Renal pelvis (tissue), 4 donors: ENCODE data around the gene ZNF536. TPM values are rescaled to one million over a fixed set of nuclear protein-coding genes. Genes with fewer than 3 reads are reported as not detected.

Experiments used
- DNase-seq: peaks from one replicate; pipeline ENCODE4 v3.0.0-alpha.2; 2013
- polyA plus RNA-seq, 3 donors: library from polyadenylated mRNA; unstranded; fragments of 120-200 nt; gene quantifications; one replicate each; pipeline ENCODE4 v1.2.1, GENCODE V29; 2013; ENCODE audit not compliant: insufficient read length in 3 of 3

Gene ZNF536
- polyA plus RNA-seq, 3 donors: 2.1 to 3.4 (median 2.8) TPM

DNA sequence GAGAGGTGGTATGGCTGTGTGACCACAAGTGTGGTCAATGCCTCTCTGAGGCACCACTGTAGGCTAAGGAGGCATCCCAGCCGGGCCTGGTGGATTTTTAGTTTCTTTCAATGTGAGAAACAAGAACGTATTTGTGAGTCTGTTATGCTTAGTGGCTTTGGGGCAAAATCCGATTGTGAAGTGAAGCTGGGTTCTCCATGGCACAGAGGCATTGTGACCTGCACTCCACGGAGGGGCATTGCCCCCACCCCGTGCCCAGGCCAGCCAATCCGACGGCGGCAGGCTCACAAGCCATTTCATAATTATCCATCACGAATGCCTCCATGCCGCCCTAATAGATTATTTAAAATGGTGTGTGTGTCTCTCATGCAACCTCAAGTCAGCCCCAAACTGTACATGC lies 151.6 kb downstream of the ZNF536 start:
- DNase-seq: no peak

DNA sequence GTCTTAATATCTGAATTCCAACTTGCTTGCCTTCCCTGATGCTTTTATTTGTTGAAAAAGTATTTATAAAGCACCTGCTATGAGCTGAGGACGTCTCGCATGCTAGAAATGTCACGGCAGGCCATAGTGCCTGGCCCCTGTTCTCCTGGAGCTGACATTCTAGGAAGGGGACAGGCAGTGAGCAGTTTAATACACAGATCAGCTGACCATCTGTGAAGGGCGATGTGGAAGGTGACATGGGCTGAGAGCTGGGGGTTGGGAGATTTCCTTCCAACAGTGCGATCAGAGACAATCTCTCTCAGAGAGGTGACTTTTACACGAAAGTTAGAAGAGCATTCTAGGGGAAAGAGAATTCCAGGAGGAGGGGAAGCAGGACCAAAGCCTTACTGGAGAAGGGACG lies 153.2 kb downstream of the ZNF536 start:
- DNase-seq: no peak

DNA sequence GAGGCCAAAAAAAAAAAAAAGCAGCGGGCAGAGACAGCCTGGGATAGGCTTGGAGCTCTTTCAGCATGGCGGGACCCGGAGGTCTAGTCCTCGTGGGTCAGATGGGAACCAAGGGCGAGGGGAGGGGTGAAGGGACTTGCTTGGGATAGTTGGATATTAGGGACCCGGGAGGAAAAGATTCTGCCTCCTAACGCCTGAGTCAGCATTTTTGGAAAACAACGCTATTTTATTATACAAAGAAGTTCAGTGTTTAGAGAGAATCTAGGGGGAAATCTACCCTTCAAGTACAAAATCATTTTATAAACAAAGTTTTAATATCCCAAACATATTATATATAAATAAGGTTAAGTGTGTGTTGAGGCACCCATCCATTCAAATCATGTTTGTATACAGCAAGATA lies 156.7 kb downstream of the ZNF536 start:
- no peak for DNase-seq

DNA sequence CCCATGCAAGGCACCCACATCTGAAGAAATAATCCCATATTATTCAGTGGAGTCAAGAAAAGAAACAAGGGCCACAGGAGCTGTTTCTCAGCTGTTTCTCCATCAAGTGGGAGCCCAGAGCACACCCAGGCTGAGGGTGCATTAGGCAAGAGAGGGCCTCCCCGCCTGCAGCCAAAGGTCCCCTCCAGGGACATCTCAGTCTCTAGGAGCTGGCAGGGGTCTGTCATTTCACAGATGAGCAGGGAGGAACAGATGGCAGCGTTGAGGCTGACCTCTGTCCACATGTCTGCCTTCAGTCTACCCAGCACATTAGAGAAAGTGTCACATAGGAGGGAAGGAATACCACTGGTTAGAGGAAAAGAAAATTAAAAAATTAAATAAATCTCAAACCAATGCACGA lies 157.7 kb downstream of the ZNF536 start:
- DNase-seq: no peak

DNA sequence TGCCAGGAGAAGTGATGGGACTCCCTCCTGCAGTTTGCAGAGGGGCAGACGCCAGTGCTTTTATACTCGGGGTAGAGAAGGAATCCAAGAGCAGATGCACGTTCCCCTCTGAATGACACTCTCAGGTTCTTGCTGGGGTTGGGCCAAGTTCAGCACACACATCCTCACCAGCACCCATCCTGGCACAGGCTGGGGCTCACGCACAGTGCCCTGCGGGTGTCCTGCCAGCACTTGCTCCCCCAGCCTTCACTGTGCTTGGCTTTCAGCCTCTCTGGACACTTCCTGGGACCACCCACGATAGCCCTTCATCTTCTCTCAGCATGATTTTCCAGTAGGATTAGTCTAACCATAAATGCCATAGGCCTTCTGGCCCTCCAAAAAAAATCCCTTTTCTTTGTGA lies 158.6 kb downstream of the ZNF536 start:
- DNase-seq: peak; percentile 12

DNA sequence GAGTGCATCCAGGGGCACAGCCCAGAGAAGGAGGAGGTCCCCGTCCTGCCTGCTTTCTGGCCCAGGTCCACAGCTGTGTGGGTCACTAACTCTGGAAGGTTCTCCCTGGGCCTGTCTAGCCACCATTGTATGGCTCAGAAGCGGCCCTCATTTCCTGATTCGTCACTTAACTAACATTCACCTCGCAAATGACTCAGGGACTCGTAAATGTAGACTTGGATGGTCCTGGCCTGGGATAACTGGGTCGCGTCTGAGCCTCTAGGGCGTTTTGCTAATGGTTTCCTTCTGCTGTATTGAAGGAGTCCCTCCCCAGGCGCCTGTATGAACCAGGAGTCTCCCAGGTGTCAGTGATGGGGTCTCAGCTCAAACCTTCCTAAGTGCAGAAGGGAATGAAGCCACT lies 162.8 kb downstream of the ZNF536 start:
- DNase-seq: no peak

DNA sequence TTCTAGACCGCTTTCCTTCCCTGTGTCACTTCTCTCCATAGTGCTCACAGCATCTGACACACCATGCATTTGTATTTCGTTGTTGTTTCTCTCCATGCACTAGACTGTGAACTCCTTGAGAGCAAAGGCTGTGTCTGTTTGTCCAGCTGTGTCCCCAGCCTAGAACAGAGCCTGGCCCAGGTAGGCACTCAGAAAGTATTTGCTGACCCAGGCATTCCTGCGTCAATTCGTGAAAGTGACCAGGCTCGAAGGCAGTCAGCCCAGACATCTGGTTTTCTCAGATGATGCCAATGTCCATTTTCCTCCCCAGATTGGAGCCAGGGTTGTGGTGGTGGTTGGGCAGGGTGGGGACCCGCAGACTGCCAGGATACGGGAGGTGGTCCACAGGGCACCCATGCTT lies 164.8 kb downstream of the ZNF536 start:
- DNase-seq: no peak

DNA sequence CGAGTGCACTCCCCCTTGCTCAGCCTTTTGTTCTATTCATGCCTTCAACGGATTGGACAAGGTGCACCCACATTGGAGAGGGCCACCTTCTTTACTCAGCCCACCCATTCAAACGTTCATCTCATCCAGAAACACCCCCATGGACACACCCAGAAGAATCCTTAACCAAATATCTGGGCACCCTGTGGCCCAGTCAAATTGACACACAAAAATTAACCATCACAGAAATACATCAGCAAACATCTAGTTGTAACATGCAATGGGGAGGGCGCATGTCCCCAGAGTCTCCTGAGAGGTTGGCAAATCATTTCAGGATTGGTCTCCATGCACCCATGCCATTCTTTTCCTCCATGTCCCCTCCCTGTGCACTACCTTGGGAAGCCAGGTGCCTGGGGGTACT lies 167.1 kb downstream of the ZNF536 start:
- no peak for DNase-seq

DNA sequence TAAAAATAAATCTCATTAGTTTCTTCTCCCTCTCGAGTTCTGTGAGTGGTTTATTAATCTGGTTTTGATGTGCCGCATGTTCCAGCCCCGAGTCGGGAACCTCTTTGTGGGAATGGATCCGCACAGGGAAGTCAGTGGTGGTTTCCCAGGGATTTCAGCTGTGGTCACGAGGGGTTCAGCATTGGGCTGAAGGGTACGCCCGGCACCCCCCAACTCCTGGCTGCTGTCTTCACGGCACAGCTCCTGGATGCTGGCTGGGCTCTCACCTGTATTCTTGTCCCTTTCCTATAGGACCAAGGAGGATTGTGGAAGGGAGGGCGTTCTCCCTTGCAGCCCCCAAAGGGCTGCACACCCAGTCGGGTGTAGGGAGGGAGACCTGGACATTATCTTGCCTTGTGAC lies 167.8 kb downstream of the ZNF536 start:
- DNase-seq: no peak

DNA sequence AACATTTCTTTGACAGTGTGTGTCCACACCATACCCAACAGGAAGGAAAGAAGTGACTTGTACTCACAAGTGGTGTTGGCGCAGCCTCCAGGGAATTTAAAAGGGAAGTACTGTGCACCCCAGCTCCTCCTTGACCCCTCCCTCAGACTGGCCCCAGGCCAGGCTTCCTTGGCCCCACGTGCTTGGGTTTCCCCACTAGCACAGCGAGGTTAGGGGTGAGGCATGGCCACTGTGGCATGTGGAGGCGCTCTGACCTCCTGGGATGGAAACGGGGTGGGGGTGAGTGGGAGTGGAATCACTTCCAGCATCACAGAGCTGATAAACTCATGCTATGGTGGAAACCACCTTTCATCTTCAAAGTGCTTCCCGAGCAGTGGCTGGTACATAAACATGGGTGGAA lies 168.6 kb downstream of the ZNF536 start:
- DNase-seq: no peak

DNA sequence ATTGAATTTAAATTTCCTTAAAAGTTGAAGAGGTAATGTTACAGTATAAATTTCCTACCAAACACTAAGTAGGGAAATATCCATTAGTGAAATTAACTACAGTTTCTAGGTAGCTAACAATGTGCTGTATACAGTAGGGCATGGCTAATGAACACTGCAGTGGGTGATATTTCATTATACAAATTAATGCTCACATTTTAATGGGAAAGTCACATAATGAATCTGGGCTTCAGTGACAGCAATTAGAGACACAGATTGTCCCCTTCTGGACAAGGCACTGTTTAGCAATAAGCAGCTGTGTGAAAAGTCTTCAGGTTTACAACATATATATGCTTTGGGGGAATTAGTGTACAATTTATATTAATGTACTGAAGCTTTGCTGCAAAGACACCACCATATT lies 169.4 kb downstream of the ZNF536 start:
- no peak for DNase-seq

DNA sequence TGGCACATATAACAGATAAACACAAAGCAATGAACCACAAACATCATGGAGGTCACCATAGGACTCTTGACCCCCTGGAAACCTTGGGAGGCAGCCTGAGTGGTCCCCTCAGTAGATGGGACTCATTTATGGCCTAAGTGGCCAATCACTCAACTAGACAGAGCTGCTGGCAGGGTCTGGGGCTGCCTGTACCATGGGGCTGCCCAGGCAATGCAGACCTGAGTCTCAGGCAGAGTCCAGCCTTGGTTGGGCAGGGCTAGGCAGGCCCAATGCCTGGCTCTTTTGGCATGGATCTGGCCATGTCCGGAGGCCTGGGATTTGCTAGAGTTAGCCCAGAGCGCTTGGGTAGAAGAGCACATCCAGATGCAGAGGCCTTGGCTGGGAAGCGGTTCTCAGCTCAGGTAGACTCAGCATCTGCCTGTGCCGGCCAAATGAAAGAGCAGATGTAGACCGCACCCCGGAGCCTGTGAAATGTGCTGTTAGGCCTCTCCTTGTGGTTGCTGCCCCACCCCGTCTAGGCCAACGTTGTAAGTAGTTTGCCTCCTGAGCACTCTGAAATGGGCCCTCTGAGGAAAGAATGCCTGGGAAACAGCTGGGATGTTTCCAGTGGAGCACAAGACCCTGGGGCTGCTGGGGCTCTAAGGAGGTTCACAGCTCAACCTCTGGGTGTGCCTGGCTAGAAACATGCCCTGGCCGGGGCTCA lies 171.2 kb downstream of the ZNF536 start:
- DNase-seq: no peak

DNA sequence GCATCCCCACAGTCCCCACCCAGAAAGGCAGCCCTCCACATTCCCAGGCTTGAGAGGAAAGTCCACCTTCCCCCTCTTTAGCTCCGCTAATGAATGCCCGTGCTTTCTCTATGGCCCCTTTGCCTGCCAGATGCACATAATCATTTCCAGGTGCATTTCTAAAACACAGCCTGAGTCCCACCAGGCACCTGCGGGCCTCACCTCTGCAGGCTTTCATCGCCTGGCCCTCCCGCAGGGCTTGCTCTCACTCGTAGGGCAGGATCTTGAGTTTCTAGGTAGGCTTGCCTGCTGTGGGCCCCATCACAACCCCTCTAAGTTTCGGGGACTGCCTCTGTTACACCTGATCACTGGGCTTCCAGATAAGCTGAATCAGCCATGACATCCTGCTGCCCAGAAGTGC lies 173.6 kb downstream of the ZNF536 start:
- DNase-seq: no peak

DNA sequence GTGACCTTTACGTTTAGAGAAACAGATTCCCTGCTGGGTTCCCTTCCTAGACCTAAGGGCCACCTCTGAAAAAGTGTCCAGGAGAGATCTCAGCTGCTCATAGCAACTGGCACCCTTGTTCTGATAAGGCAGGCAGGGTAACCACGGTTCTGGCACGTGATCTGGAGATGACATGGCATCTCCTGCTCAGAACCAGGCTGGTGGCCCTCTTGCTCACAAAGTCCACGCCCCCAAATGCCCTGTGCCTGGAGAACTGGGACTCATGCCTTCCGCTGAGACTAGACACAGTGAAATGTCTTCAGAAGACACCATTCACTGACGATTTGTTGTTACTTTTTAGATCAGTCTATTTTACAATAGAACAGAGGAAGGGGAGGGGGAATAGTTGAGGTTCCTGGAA lies 174.1 kb downstream of the ZNF536 start:
- no peak for DNase-seq

DNA sequence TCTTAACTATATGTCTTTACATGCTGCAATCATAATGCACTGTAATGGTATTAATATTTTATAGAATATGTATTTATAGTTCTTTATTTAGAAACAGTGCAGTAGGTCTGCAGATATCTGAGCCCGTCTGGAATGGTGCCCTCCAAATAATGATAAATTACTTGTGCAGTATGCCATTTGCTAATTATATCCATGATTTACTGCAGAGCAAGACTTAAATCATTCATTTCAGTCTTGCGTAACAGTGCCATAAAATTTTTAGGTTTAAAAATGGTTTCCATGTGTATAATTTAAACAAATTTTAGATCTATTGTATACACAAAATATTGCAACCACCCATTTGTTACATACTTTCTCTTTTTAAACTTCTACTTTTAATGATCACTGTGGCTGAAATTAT lies 175.1 kb downstream of the ZNF536 start:
- no peak for DNase-seq

DNA sequence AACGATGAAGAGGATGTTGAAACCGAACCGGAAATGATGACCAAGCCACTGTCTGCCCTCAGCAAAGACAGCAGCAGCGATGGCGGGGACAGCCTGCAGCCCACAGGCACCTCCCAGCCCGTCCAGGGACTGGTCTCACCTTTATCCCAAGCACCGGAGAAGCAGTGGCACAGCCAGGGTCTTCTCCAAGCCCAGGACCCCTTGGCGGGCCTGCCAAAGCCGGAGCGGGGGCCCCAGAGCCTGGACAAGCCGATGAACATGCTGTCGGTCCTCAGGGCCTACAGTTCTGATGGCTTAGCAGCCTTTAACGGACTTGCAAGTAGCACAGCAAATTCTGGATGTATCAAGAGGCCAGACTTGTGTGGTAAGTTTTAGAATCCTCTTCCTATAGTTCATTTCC lies 177.0 kb downstream of the ZNF536 start:
- no peak for DNase-seq

DNA sequence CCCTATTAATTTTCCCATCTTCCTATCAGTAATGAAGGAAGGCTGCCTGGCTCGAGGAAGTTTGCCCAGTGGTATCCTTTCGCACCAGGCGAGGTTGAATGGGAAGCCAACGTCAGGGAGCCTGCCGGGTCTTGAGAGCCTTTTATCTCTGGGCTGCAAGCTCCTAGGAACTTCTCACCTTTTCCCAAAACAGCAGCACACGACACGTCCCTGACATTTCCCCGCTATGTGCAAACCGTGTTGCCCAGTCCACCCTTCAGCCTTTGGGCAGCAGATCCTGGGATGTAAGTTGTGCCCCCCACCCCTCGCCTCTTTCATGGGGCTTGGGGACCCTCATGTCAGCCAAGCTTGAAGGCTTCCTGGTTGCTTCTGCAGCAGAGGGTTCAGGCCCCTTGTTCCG lies 179.1 kb downstream of the ZNF536 start:
- no peak for DNase-seq

DNA sequence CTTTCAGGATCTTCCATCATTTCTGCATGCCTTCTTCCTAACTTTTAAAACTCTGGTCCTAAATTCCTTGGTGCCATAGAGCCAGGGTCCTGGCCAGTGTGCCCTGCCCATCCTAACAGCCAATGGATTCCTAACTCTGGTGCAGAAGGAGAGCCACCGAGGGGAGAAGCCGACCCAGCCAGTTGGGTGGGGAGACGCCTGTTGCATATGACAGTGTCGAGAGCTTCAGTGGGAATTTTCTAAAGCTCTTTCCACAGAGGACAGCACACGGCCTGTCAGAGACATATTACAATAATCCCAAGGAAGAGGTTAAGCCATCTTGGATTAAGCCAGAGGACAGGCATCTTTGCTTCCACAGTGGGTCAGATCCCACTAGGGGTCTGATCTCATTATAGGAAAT lies 180.4 kb downstream of the ZNF536 start:
- no peak for DNase-seq

DNA sequence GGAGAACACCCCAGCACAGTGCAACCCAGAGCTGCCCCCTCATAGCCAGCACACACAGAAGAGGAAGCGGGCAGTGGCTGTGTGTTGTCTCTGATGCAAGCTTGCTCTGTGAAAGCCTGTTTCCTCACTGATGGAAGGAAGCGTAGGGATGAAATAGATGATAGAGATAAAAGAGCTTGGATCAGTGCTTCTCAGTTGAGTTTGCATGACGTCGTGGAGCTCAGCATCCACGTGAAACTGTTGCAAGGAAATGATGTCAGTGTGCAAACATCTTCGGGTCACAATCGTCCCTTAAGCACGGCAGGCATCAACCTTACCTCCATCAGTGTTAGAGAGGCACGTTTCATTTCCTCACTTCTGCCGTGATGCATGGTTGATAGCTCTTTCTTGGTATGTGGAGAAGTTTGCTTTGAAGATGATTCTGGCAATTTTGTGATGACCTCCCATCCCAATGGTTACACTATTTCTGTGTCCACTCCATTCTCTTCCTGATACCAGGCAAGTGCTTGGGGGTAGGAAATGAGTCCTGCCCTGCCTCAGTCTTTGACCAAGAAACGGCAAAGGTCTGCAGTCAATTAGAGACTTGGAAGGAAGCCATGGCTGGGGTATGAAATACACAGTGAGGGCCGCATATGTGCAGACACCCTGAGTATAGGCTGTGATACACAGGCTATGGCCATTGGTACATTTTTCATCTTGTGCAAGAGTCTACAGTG lies 183.0 kb downstream of the ZNF536 start:
- no peak for DNase-seq

DNA sequence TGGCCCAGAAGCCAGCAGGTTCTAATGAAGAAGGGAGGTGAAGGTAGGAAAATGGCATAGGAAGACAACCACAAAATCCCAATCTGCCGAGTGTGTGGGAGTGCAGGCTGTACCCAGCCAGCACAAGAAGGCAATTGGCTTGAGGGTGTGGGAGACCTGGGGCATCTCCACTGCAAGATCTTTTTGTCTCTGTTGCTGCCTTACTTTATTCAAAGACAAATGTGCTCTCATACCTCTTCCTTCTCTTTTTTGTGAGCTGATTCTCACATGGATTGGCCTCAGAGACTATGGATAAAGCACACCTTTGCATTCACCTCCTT lies 183.6 kb downstream of the ZNF536 start:
- no peak for DNase-seq

DNA sequence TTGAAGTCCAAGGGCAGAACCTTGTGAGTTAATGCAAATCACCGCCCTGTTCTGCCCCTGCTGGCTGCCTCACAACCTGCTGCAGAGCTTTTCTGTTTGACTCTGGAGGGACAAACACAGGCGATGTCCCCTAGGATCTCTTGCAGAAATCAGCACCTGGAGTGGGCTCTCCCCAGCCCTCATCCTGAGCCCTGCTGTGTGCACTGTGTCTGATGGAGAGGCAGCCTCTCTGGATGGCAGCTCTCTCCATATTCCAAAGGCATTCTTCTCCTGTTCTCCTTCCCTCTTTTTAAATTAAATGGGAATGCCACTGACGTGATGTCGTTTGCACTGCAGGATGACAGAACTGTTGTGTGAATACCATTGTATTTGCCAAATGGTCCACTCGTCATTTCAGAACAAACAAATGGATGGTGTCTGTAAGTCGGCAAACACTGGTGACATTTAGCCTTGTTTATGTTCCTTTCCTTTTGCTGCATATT lies 184.1 kb downstream of the ZNF536 start:
- no peak for DNase-seq

DNA sequence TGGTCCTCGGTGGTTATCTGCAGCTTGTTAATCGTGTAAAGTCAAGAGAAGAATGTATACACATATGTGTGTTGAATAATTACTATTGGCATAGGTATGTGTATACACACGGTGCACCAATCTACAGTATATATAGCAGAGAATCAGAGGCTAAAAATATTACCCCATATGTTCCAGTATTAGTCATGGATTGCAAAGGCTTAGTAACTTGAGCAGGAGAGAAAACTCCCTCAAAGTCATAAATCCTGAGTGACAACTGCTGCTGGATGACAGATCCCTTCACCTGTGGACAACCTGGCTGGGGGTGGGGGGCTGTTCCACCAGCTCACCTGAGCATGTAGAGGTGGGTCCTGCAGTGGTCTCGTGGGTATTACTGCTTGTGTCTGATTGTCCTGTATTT lies 185.0 kb downstream of the ZNF536 start:
- no peak for DNase-seq

DNA sequence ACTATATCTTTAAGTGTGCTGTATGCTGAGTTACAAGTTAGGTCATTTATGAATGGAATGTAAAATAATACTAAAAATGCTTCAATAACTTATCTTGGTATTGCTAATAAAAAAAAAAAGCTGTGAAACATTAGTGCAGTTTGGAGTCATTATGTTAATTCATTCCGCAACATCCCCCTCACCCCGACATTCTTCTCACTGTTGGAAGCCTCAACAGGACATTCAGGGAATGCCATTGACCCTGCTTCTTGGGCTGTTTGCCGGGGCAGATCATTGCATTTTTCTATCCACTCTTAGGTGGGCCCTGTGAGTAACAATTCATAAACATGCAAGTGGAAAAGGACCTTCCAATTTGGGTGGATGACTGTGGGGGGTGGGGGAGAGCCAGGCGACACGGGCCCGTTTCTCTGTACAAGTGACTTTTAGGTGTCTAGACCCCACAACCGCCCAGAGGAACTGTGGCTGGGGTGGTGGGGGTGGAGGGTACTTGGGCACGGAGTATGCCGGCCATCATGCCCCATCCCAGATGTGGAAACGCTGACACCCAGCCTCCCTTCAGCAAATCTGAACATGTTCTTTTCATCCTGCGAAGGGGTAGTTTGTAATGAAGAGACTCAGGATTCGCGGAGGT lies 185.9 kb downstream of the ZNF536 start:
- no peak for DNase-seq

DNA sequence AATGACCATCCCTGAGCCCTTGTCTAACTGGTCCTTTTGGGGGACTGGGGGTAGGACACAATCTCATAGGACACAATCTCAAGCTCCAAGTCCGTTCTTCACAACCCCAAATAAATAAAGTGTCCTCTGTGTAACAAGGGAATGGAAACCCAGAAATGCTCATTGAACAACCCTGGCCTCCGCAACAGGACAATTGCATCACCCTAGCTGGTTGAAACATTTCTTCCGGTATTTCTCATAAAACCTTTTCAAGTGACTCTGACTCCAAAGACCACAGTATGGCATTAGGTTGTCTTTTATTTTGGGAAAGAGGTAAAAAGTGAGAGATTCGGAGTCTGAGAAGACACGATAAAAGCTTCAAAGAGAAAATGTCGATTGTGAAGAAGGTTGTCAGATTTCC lies 186.6 kb downstream of the ZNF536 start:
- DNase-seq: no peak
